GM18526 (cell line): ENCODE results near the gene TMEM203.

Experiments
- POLR2A ChIP-seq: IDR thresholded peaks from 3 replicates; pipeline ENCODE4 v1.6.1; 2011; ENCODE audit not compliant: insufficient read length; ENCODE audit errors: extremely low read depth

Gene TMEM203

DNA sequence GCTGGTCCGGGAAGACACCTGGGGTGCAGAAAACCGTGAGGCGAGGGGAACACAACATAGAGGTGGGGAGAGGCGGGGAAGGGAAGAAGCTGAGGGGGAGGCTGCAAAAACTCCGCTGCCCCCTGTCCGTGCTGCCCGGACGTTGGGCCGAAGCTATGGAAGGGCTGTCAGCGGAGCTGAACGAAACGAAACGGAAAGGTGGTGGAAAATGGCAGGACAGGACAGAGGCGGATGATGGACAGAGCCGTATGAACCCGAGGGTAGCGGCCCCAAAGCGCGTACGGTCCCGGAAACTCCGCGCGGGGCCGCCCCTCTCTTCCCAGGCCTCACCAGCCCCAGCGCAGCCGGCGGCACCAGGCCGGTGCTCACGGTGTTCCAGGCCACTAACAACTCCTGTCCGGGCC is 17.4 kb downstream of the TMEM203 start:
- no peak for TF ChIP-seq POLR2A

DNA sequence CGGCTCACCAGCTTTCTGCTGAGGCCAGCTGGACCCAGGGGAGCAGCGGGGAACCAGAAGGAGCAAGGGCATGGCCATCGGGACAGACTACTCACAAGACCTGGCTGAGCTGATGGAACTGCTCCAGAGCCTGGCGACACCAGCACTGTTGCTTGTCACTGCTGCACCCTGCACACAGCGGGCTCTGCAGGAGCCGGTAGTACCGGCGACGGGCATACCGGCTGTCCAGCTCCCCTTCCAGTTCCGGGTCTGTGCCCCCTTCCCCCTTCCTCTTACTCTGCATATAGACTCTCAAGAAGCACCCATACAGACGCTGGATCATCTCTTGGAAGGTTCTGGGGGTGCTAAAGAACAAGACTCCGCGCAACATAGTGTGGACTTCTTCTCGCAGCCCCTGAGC is 18.1 kb downstream of the TMEM203 start:
- TF ChIP-seq POLR2A = no peak

DNA sequence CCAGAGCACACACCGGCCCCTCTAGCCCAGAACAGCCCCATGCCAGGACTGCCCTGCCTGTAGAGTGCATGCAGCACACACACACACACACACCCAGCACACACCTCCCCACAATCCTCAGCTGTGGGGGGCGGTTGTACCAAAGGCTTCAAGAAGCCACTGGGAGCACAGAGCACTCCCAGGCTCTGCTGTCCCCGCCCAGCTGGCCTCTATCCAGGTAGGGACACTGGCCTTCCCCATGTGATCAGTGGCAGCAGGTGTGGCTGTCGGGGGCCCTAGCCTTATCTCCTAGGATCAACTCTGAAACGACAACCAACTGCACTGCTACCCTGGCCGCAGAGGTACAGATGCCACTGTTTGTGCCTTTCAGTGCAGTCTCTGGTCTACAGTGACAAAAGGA is 19.1 kb downstream of the TMEM203 start:
- no peak for TF ChIP-seq POLR2A

DNA sequence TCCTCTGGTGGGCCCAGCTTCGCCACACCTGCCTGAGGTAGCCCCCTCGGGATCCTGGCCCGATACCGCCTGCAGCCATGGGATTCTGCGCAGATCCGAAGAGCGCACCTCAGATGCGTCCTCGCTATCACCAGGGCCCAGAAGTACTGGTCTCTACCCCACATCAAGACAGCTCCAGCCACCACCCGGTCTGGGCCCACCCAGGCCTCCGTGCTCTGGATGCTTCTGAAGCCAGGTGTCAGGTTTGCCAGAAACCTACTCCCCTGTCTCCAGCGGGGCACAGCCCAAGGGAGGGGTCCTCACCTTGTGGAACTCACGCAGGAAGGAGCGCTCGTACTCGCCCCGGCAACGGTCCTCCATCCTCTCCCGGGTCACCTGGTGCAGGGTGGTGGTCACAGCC is 19.5 kb downstream of the TMEM203 start:
- TF ChIP-seq POLR2A = no peak

DNA sequence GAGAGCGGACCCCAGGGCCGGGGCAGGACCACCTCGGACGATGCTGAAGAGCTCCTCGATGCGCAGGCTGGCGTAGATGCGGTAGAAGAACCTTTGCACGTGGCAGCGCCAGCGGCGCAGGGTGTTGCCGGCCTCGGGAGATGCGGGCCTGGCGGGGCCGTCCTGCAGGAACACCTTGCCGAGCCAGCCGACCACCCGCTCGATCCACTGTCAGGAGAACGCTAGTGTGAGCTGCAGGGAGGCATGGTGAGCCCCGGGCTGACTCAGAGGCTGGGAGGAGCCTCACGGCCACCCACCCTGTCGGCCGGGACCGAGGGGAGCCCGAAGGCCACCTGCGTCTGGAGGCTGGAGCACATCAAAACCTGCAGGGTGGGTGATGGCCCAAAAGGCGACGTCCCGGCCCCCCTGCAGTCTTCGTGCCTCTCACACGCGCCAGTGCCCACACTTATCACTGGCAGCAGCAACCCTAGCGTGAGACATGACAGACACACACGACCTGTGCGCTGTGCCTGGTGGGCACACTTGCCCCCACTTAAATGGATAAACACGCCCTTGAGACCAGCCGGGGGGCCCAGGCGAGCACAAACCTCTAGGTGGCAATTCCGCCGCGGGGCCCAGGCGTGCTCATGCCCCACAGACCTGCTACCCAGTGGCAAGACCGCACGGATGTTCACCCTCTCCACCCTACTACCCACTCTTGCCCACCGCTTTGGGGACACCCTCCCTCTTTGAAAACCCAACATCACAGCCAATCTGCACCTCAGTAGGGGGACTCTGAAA is 20.4 kb downstream of the TMEM203 start:
- no peak for TF ChIP-seq POLR2A

DNA sequence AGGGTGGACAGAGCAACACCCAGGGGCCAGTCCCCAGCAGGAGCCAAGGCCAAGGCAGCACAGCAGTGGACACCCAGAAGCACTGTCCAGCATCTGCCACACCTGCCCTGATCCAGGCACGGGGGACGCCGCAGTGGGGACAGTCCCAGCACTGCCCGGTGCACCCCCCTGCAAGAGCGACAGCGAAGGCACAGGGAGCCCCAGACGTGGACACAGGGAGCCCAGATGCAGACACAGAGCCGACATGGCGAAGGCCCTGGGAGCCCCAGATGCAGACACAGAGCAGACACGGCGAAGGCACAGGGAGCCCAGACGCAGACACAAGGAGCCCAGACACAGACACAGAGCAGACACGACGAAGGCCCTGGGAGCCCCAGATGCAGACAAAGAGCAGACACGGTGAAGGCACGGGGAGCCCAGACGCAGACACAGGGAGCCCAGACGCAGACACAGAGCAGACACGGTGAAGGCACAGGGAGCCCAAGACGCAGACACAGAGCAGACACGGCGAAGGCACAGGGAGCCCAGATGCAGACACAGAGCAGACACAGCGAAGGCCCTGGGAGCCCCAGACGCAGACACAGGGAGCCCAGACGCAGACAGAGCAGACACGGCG is 21.4 kb downstream of the TMEM203 start:
- no peak for TF ChIP-seq POLR2A

DNA sequence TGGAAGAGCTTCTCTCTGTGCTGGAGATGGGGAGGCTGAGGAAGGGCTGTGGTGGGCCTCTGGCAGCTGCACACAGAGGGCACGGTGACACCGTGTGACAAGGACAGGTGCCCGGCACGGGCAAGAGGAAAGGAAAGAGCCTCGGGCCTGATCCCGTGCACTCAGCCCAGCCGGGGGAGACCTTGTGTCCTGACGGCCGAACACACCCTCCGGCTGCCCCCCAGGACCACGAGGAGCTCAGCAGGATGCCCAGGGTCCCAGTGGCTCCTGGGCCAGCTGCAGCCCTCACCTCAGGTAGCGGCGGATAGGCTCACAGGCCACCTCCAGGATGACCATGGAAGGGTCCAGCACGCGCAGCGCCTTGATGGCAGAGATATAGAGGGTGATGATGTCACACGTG is 22.6 kb downstream of the TMEM203 start:
- TF ChIP-seq POLR2A = no peak

DNA sequence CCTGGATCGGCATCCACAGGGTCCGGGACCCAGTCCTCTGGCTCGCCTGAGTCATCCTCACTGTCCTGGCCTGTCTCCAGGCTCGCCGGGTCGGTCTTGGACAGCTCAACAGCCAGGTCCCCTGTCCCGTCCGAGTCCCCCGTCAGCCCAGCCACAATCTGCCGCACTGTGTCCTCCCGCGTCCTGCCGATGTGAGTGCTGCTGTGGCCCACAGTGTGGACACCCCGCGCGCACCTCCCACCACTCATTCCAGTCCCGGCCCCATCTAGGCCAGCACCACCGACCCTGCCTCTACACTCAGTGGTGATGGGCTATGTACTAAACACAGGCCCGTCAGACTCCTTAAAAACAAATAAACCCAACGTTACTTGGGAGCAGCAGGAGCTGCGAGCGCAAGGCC is 23.8 kb downstream of the TMEM203 start:
- no peak for TF ChIP-seq POLR2A

DNA sequence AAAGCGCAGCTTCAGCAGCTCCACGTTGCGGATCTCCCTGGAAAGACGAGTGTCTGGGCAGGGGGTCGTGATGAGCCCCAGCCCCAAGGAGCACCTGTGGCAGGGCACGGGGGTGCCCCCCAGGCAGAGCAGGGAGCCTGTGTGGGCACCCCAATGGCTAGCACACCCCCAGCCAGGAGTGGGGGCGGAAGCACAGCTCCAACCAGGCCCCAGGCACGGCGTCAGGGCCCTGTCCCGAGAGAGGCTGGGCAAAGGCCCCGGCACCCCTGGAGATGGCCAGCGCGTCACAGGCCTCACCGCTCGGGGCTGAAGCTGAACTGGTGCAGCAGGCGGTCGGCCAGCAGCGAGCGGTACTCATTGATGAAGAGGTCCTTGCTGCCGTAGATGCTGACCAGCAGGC is 25.0 kb downstream of the TMEM203 start:
- TF ChIP-seq POLR2A = no peak

DNA sequence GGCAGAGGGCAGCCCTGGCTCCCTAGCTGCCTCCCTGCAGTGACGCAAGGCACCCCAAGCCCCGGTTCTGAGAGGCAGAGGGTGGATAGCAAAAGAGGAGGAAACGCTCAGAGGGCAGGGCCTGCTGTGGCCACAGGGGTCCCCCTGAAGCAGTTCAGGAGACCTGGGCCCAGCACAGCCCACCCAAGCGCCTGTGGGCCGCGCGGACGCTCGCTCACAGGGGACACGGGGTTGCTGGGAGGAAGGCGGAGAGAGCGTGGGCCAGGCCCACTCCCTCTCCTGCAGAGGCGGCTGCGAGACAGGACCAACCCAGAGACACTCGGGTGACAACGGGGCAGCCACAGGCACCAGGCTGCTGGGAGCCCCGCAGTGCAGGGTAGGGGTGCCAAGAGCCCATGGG is 25.7 kb downstream of the TMEM203 start:
- TF ChIP-seq POLR2A = no peak

DNA sequence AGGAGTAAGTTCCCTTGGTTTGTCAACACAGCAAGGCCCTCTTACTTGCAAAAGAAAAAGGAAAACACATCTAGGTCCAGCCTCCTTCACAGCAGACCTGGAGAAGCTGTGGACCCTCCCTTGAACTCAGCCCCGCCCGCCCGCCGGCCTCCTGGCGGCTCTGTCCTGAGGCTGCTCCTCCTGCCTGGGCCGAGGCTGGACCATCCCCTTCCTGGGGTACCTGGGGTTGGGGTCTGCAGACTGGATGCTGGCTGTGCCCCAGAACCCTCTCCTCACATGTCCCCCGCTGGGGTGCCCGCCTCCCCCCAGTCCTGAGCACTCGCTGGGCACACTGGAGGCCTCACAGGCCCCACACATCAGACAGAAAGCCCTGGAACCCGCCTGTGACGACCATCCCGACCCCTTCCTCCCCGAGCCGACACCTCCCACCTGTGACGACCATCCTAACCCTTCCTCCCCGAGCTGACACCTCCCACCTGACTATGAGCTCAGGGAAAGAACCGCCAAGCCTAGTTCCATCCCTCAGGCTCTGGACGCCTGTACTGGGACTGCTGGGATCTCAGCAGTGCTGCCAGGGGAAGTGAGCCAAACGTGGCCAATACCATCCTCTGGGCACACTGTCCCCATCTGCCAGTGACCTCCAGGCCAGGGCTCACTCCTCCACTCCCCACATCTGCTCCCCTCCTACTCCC is 26.4 kb downstream of the TMEM203 start:
- no peak for TF ChIP-seq POLR2A

DNA sequence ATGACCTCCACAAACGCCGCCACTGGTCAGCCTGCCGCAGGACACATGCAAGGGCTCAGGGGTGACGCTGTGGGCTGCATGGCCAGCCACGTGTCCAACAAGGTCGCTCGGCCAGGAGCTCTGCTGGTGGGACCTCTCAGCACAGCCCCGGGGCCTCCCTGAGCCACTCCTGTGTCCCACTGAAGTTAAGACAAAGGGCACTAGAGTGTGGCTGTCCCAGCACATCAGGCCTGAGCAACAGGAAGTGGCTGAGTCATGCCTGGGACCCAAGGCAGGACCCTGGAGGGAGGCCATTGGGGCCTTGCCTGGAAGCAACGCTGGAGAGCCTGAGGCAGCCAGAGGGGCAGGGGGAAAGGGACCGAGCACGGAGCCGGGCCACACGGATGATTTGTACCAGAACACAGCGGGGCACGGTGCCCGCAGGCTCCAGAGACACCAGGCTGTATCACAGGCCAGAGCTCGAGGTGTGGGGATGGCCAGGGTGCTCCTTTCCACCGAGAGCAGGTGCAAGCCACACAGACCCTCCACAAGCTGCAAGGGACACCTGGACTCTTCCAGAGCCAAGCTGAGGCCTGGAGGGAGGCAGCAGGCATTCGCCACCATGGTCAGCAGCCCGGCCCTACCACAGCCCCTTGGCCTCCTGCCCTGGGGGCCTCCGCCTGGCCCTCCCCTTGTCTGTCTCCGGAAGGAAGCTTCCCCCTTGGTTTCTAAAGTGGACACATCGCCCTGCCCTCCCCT is 27.1 kb downstream of the TMEM203 start:
- no peak for TF ChIP-seq POLR2A

DNA sequence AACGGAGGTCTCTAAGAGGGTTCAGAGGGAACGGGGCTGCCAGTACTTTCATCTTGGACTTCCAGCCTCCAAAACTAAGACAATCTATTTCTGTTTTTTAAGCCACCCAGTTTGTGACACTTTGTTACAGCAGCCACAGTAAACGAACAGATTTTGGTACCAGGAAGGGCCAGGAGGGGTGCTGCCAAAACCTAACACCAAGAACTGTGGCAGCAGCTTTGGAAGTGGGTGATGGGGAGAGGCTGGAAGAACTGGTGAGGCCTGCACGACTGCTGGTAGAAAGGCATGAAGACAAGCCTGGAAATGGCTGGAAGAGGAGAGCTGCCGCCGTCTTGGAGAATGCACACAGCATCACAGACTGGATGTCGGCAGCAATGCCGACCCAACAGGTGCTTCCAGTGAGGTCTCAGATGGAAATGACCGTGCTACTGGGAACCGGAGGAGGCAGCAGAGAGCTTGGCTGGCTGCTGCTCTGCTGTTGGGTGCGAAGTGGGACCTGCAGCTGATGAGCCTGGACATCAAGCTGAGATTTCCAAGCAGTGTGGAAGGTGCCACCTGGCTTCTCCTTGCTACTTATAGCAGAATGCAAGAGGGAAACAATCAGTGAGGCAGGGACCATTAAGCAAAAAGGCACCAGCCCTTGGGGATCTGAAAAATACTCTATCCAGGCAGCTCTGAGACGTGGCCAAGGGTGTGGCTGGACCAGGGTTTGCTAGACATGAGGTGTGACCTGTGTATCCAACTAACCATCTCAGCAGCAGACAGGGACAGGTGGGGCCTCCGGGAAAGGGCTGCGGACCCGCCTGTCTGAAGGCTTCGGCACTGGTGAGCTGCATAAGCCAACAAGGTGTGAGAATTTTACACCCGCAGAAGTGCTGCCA is 28.9 kb downstream of the TMEM203 start:
- no peak for TF ChIP-seq POLR2A

DNA sequence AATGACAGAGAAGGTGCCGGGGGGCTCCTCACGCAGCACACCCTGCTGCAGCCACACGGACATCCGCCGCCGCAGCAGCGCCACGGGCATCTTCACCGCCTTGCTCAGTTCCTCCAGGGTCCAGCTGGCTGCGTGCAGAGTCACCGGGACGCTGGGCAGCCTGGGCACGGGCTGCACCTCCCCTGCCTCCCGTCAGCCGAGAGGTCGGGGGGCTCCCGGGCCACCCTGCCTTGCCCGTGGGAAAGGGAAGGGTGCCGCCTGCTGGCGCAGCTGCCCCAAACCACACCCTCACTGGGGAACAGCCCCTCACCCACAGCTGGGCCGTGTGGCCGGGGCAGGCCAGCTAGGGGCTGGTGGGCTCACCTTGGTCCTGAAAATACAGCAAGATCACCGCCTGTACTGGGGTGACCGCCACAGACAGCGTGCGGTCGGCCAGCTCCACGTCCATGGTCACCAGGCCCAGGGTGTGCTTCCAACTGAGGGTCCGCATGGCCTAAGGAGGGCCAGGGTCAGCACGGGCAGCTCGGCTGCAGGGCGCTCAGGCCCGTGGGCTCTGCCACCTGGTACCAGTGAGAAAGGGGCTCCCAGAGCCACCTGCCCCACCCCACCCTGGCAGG is 30.0 kb downstream of the TMEM203 start:
- TF ChIP-seq POLR2A = no peak
